H9 (cell line): ENCODE results near the gene PRKCZ. TPM values are rescaled to one million over a fixed set of nuclear protein-coding genes. Genes with fewer than 3 reads are reported as not detected.
A peak's percentile ranks its signal among the peaks of the same experiment; 100 is the strongest.

Source experiments
- DNase-seq: peaks from one replicate; pipeline ENCODE4 v3.0.0-alpha.2; 2017
- H2AFZ ChIP-seq: one replicate; pipeline ENCODE4 v1.6.1; 2013; ENCODE audit warnings: mild to moderate bottlenecking, low read length, control low read depth, moderate library complexity
- H2AK5ac ChIP-seq: 2 replicates; pipeline ENCODE4 v1.6.1; 2013; ENCODE audit warnings: low read length, control low read depth, mixed read lengths; ENCODE audit not compliant: insufficient read length
- H2BK120ac ChIP-seq: one replicate; pipeline ENCODE4 v1.6.1; 2013; ENCODE audit warnings: low read depth, mild to moderate bottlenecking, low read length, control low read depth, inconsistent platforms; ENCODE audit not compliant: poor library complexity, severe bottlenecking
- H2BK12ac ChIP-seq: 2 replicates; pipeline ENCODE4 v1.6.1; 2013; ENCODE audit warnings: low read length, control low read depth, mixed read lengths, low read depth; ENCODE audit not compliant: insufficient read length
- H2BK15ac ChIP-seq: 2 replicates; pipeline ENCODE4 v1.6.1; 2013; ENCODE audit warnings: low read depth, low read length, control low read depth
- H2BK20ac ChIP-seq: one replicate; pipeline ENCODE4 v1.6.1; 2013; ENCODE audit warnings: low read depth, mild to moderate bottlenecking, low read length, control low read depth, inconsistent platforms; ENCODE audit not compliant: poor library complexity, severe bottlenecking
- H2BK5ac ChIP-seq: 2 replicates; pipeline ENCODE4 v1.6.1; 2013; ENCODE audit warnings: low read length, control low read depth, mixed read lengths; ENCODE audit not compliant: insufficient read length
- H3K14ac ChIP-seq: 2 replicates; pipeline ENCODE4 v1.6.1; 2013; ENCODE audit warnings: low read length, control low read depth; ENCODE audit not compliant: insufficient read depth
- H3K18ac ChIP-seq: 2 replicates; pipeline ENCODE4 v1.6.1; 2013; ENCODE audit warnings: low read depth, mild to moderate bottlenecking, mixed read lengths, low read length, control low read depth; ENCODE audit not compliant: insufficient read length
- H3K23ac ChIP-seq: 2 replicates; pipeline ENCODE4 v1.6.1; 2013; ENCODE audit warnings: low read length, control low read depth, mixed read lengths, low read depth; ENCODE audit not compliant: insufficient read length
- H3K23me2 ChIP-seq: 2 replicates; pipeline ENCODE4 v1.6.1; 2013; ENCODE audit warnings: low read depth, mild to moderate bottlenecking, mixed read lengths, low read length, control low read depth; ENCODE audit not compliant: insufficient read length, poor library complexity, severe bottlenecking
- H3K27ac ChIP-seq: 2 replicates; pipeline ENCODE4 v1.5.1; 2013; ENCODE audit warnings: low read length, control low read depth, mixed read lengths, low read depth; ENCODE audit not compliant: insufficient read length
- H3K27me3 ChIP-seq: 2 replicates; pipeline ENCODE4 v1.6.1; 2013; ENCODE audit warnings: low read length, control low read depth, inconsistent platforms; ENCODE audit not compliant: insufficient read depth
- H3K4ac ChIP-seq: 2 replicates; pipeline ENCODE4 v1.6.1; 2013; ENCODE audit warnings: low read depth, mild to moderate bottlenecking, control low read depth, inconsistent platforms, low read length, moderate library complexity
- H3K4me1 ChIP-seq: 2 replicates; pipeline ENCODE4 v1.6.1; 2013; ENCODE audit warnings: low read length, control low read depth, inconsistent platforms; ENCODE audit not compliant: insufficient read depth
- H3K4me2 ChIP-seq: 2 replicates; pipeline ENCODE4 v1.6.1; 2013; ENCODE audit warnings: low read length, control low read depth, mixed read lengths; ENCODE audit not compliant: insufficient read length, insufficient read depth
- H3K56ac ChIP-seq: 2 replicates; pipeline ENCODE4 v1.6.1; 2013; ENCODE audit warnings: low read depth, mild to moderate bottlenecking, mixed read lengths, low read length, control low read depth; ENCODE audit not compliant: insufficient read length
- H3K79me1 ChIP-seq: 2 replicates; pipeline ENCODE4 v1.6.1; 2013; ENCODE audit warnings: low read depth, mild to moderate bottlenecking, moderate library complexity, low read length, control low read depth, inconsistent platforms; ENCODE audit not compliant: insufficient read depth, poor library complexity, severe bottlenecking
- H3K79me2 ChIP-seq: 2 replicates; pipeline ENCODE4 v1.6.1; 2013; ENCODE audit warnings: low read length, control low read depth, inconsistent platforms; ENCODE audit not compliant: insufficient read depth
- H3K9ac ChIP-seq: 2 replicates; pipeline ENCODE4 v1.6.1; 2013; ENCODE audit warnings: low read length, control low read depth, mixed read lengths; ENCODE audit not compliant: insufficient read length; ENCODE audit errors: extremely low read depth
- H3K9me3 ChIP-seq: one replicate; pipeline ENCODE4 v1.6.1; 2013; ENCODE audit warnings: low read depth, low read length, inconsistent platforms; ENCODE audit not compliant: control insufficient read depth
- H3T11ph ChIP-seq: one replicate; pipeline ENCODE4 v1.6.1; 2013; ENCODE audit warnings: mild to moderate bottlenecking, low read length, control low read depth, inconsistent platforms
- H4K20me1 ChIP-seq: one replicate; pipeline ENCODE4 v1.6.1; 2013; ENCODE audit not compliant: control insufficient read depth, insufficient read length, insufficient read depth
- H4K5ac ChIP-seq: 2 replicates; pipeline ENCODE4 v1.6.1; 2013; ENCODE audit warnings: low read depth, mild to moderate bottlenecking, mixed read lengths, low read length, control low read depth; ENCODE audit not compliant: insufficient read length
- H4K8ac ChIP-seq: replicated peaks from 2 replicates; pipeline ENCODE4 v1.6.1; 2013; ENCODE audit warnings: low read length, control low read depth, mixed read lengths, low read depth; ENCODE audit not compliant: insufficient read length
- H4K91ac ChIP-seq: 2 replicates; pipeline ENCODE4 v1.6.1; 2013; ENCODE audit warnings: low read depth, mild to moderate bottlenecking, moderate library complexity, mixed read lengths, low read length, control low read depth; ENCODE audit not compliant: insufficient read length
- H3K27ac Mint-ChIP-seq, 3 experiments: 2 replicates in 2 of 3; 3 replicates in 1 of 3; pipeline ENCODE4 v1.8.0; 2020 to 2021; ENCODE audit warnings: mixed read lengths in 3 of 3, mild to moderate bottlenecking in 1 of 3, moderate library complexity in 1 of 3
- H3K27me3 Mint-ChIP-seq: 2 replicates; pipeline ENCODE4 v1.8.0; 2021; ENCODE audit warnings: low read depth, mild to moderate bottlenecking, moderate library complexity, mixed read lengths
- H3K36me3 Mint-ChIP-seq, 3 experiments: 2 replicates in 2 of 3; 3 replicates in 1 of 3; pipeline ENCODE4 v1.8.0; 2020 to 2021; ENCODE audit warnings: low read depth in 3 of 3, mixed read lengths in 3 of 3; ENCODE audit not compliant: insufficient read depth in 1 of 3
- H3K4me1 Mint-ChIP-seq, 2 experiments: 2 replicates each; pipeline ENCODE4 v1.8.0; 2020; ENCODE audit warnings: mixed read lengths in 2 of 2
- H3K4me3 Mint-ChIP-seq, 2 experiments: 2 replicates in 1 of 2; 3 replicates in 1 of 2; pipeline ENCODE4 v1.8.0; 2020 to 2021; ENCODE audit warnings: mild to moderate bottlenecking in 2 of 2, mixed read lengths in 2 of 2, moderate library complexity in 1 of 2
- H3K9me3 Mint-ChIP-seq, 2 experiments: 2 replicates in 1 of 2; 3 replicates in 1 of 2; pipeline ENCODE4 v1.8.0; 2020; ENCODE audit warnings: mild to moderate bottlenecking in 2 of 2, mixed read lengths in 2 of 2, moderate library complexity in 1 of 2
- CTCF ChIP-seq: fragments of 200-600 bp; sonication (generic); conservative IDR thresholded peaks from 3 replicates; pipeline ENCODE4 v1.8.0; 2021; ENCODE audit warnings: antibody characterized with exemption, mild to moderate bottlenecking
- WGBS: extraction: QIAGEN DNeasy Blood & Tissue Kit; methylation state at CpG from one replicate; pipeline ENCODE4 v1.1.7; 2013; ENCODE audit warnings: missing lambda C conversion rate, low lambda C conversion rate, mixed read lengths; ENCODE audit not compliant: insufficient read length; ENCODE audit errors: extremely low coverage; 5-methylcytosine and 5-hydroxymethylcytosine counted together
- total RNA-seq: library from RNA; stranded (reverse); gene quantifications from 2 replicates; pipeline ENCODE4 v1.2.1, GENCODE V29; 2021

The PRKCZ gene
- total RNA-seq, 1 experiment from 2014 or later: 48.4 TPM

DNA sequence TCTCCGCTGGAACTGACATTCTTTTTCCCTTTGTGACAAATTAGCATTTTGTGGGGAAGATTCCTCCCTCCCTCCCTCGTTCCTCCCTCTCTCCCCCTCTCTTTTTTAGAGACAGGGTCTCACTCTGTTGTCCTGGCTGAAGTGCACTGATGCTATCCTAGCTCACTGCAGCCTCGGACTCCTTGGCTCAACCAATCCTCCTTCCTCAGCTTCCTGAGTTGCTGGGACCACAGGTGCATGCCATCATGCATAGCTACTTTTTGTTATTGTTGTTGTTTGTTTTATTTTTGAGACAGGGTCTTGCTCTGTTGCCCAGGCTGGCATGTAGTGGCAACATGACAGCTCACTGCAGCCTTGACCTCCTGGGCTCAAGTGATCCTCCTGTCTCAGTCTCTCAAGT lies 171.1 kb downstream of the PRKCZ start:
- no peak overlapping the region for H2BK5ac ChIP-seq
- H3K9me3 ChIP-seq: no peaks in the 10 kb centered on the region
- no peak overlapping the region for H3K14ac ChIP-seq
- DNase-seq: no peak
- H4K5ac ChIP-seq: no peak overlapping the region
- H3T11ph ChIP-seq: no peak overlapping the region
- H2AK5ac ChIP-seq: no peak overlapping the region
- H3K23me2 ChIP-seq: no peaks in the 10 kb centered on the region
- H2BK20ac ChIP-seq: no peak overlapping the region
- no peak overlapping the region for H3K4me3 Mint-ChIP-seq
- H3K79me1 ChIP-seq: no peaks in the 10 kb centered on the region
- H3K9me3 Mint-ChIP-seq: peaks cover 0 to 2% of the 10 kb centered on the region in 2 experiments; a peak in 1 of 5 replicates
- H3K27ac ChIP-seq: no peak overlapping the region
- H3K4me1 ChIP-seq: no peaks in the 10 kb centered on the region; the same call in 1 of the 2 replicates
- H3K79me2 ChIP-seq: no peaks in the 10 kb centered on the region
- no peak overlapping the region for H3K23ac ChIP-seq
- H4K8ac ChIP-seq: no peak overlapping the region
- H2AFZ ChIP-seq: no peak overlapping the region
- H3K36me3 Mint-ChIP-seq: no peaks in the 10 kb centered on the region
- WGBS: no CpG with 5 or more reads among the region's 3 CpGs
- no peak overlapping the region for H2BK120ac ChIP-seq
- H3K27ac Mint-ChIP-seq: peak overlapping the region in 1 of 3 experiments; percentile 27; a peak in 2 of 7 replicates
- TF ChIP-seq CTCF: no peak
- peaks cover 6 to 10% of the 10 kb centered on the region in 2 experiments for H3K4me1 Mint-ChIP-seq
- H3K56ac ChIP-seq: no peak overlapping the region
- H2BK12ac ChIP-seq: no peak overlapping the region
- peaks cover 5% of the 10 kb centered on the region for H3K27me3 Mint-ChIP-seq
- H4K91ac ChIP-seq: no peak overlapping the region
- H3K9ac ChIP-seq: no peak overlapping the region
- no peaks in the 10 kb centered on the region for H4K20me1 ChIP-seq
- no peaks in the 10 kb centered on the region for H3K27me3 ChIP-seq
- H3K18ac ChIP-seq: no peak overlapping the region
- no peak overlapping the region for H2BK15ac ChIP-seq
- no peak overlapping the region for H3K4me2 ChIP-seq
- no peak overlapping the region for H3K4ac ChIP-seq
